ENCODE measurements around the gene POLR1A. TPM values are rescaled to one million over a fixed set of nuclear protein-coding genes. Genes with fewer than 3 reads are reported as not detected.

Gene POLR1A
- total and polyA plus RNA-seq, 9 donors: 4.7 to 43.9 (median 23.1) TPM

DNA sequence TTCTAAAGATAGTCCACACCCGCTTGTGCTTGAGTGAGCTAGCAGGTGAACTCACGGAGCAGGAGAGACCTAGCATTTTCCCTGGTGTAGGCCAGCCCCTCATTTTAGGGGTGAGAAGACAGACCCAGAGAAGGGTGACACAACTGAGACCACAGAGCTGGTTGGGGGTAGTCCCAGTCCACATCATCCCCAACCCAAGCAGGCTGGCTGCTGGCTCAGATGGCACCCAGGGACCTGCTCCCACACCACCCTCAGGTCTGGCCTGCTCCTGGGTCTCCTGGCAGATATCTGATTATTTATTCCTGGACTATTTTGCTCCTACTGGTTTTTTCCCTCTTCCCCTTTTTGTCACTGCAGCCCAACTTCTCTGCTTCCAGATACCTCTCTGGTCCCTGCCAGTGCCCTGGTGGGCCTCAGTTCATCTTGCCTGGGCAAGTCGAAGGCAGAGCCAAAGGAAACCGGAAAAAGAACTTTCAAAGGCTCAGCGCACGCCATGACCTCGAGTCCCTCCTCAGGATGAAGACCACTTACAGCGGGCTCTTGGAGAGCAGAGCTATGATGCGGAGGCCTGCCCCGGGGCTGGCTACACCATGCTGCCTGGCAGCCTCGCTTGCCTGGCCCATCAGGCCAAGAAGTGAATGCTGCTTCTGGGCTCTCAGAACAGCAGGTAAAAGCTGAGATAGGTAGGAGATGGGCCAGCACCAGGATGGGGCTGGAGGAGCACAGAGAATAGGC, 72.7 kb downstream of the POLR1A start:
- peaks cover 13% of the 10 kb centered on the region for H3K4me1 ChIP-seq (ENCODE audit: insufficient read depth)
- H3K27me3 ChIP-seq: no peaks in the 10 kb centered on the region
- intact Hi-C loops (cut with DNase I): no loop called here
- no peak overlapping the region for H3K27ac ChIP-seq
- TF ChIP-seq EP300 (IDR thresholded peaks at IDR 0.05): no peak
- no peak for TF ChIP-seq POLR2A (IDR thresholded peaks at IDR 0.05)
- TF ChIP-seq, protein P1, sequence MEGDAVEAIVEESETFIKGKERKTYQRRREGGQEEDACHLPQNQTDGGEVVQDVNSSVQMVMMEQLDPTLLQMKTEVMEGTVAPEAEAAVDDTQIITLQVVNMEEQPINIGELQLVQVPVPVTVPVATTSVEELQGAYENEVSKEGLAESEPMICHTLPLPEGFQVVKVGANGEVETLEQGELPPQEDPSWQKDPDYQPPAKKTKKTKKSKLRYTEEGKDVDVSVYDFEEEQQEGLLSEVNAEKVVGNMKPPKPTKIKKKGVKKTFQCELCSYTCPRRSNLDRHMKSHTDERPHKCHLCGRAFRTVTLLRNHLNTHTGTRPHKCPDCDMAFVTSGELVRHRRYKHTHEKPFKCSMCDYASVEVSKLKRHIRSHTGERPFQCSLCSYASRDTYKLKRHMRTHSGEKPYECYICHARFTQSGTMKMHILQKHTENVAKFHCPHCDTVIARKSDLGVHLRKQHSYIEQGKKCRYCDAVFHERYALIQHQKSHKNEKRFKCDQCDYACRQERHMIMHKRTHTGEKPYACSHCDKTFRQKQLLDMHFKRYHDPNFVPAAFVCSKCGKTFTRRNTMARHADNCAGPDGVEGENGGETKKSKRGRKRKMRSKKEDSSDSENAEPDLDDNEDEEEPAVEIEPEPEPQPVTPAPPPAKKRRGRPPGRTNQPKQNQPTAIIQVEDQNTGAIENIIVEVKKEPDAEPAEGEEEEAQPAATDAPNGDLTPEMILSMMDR (IDR thresholded peaks at IDR 0.05): no peak
- H3K9me3 ChIP-seq: no peaks in the 10 kb centered on the region
- 93 to 94% (median 93%) methylated on average over 11 of the region's 11 CpGs for WGBS, 3 donors
- H3K36me3 ChIP-seq: no peaks in the 10 kb centered on the region
- DNase-seq: peak in 2 of 5 donors; percentile 13 to 31
- H3K4me3 ChIP-seq: no peak overlapping the region

DNA sequence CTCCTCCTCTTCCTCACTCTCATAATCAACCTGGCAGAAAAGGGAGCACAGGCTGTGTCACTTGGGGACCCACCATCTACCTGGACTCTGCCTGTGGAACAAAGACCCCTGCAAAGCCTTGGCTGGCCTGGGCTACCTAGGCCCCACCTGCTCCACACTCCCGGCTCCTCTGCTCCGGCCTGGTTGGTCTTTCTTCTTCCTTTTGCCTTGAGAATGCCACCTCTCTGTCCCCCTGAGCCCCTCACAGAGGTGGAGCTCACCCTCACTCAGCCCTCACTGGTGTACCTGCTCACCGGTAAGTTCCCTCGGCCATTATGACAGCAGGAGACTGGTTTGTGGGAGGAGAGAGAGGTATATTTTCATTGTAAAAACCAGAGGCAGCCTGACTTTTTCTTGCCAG, 74.1 kb downstream of the POLR1A start:
- no peaks in the 10 kb centered on the region for H3K9me3 ChIP-seq
- 95 to 98% (median 96%) methylated on average over 4 of the region's 4 CpGs for WGBS, 3 donors
- TF ChIP-seq EP300 (IDR thresholded peaks at IDR 0.05) (no peak), POLR2A (IDR thresholded peaks at IDR 0.05) (no peak)
- TF ChIP-seq, protein P1 (IDR thresholded peaks at IDR 0.05): no peak
- no peaks in the 10 kb centered on the region for H3K27me3 ChIP-seq
- peaks cover 6% of the 10 kb centered on the region for H3K4me1 ChIP-seq (ENCODE audit: insufficient read depth)
- no peak overlapping the region for H3K4me3 ChIP-seq
- no peak overlapping the region for H3K27ac ChIP-seq
- DNase-seq: peak in 2 of 5 donors; percentile 7 to 14
- no peaks in the 10 kb centered on the region for H3K36me3 ChIP-seq
- intact Hi-C loops (cut with DNase I): no loop called here

DNA sequence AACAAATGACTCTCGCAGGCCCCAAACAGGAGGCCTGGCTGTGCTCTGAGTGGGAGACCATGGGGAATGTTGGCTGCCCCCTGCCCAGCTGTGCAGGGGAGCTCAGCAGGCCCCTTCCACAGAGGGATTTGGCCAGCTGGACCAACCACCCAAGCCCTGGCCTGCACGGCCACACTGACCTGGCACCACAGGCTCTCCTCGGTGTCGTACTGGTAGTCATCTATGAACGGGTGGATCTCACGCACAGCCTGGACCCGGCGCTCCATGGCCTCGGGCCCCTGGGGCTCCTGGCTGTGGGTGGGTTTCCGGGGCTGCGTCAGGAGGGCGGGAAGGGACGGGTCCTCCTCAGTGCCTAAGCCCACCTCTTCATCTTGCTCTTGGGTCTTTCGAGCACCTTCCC, 74.5 kb downstream of the POLR1A start:
- Histone ChIP-seq H3K4me1 (ENCODE audit: insufficient read depth) (peaks cover 6% of the 10 kb centered on the region), H3K27me3 (no peaks in the 10 kb centered on the region), H3K4me3 (no peak overlapping the region), H3K27ac (no peak overlapping the region), H3K9me3 (no peaks in the 10 kb centered on the region), H3K36me3 (no peaks in the 10 kb centered on the region)
- intact Hi-C loops (cut with DNase I): no loop called here
- TF ChIP-seq EP300 (IDR thresholded peaks at IDR 0.05): no peak
- TF ChIP-seq, protein P1 (IDR thresholded peaks at IDR 0.05): no peak
- TF ChIP-seq POLR2A (IDR thresholded peaks at IDR 0.05): no peak
- WGBS, 3 donors: 94 to 96% (median 94%) methylated on average over 14 of the region's 14 CpGs
- peak in 2 of 5 donors; percentile 15 to 34 for DNase-seq

DNA sequence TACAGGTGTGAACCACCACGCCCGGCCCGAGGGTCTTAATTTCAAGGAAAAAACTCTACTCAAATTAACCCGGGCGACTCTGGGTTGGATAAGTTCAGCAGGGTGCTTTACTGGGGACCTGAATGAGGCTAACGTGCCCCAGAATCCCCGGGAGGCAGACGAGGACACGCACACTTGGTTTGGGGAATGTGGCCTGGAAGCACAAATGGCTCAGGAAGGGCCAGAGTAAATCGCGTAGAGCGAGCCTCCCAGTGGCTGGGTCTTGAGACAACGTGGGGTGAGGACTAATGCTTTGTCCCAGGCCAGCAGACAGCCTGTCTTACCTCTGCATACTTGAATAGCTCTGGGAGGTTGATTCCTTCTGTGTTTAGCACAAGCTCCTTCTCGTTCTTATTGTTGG, 75.8 kb downstream of the POLR1A start:
- TF ChIP-seq, protein P1 (IDR thresholded peaks at IDR 0.05): no peak
- TF ChIP-seq EP300 (IDR thresholded peaks at IDR 0.05) (no peak), POLR2A (IDR thresholded peaks at IDR 0.05) (no peak)
- Histone ChIP-seq H3K9me3 (no peaks in the 10 kb centered on the region), H3K27ac (no peak overlapping the region), H3K4me3 (no peak overlapping the region), H3K4me1 (ENCODE audit: insufficient read depth) (no peaks in the 10 kb centered on the region), H3K36me3 (no peaks in the 10 kb centered on the region), H3K27me3 (no peaks in the 10 kb centered on the region)
- peak in 2 of 5 donors; percentile 20 for DNase-seq
- intact Hi-C loops (cut with DNase I): no loop called here
- 93 to 95% (median 94%) methylated on average over 14 of the region's 14 CpGs for WGBS, 3 donors
